H9 (cell line): ENCODE results near the gene OGFR. TPM values are rescaled to one million over a fixed set of nuclear protein-coding genes. Genes with fewer than 3 reads are reported as not detected.

ENCODE experiments used
- DNase-seq: peaks from one replicate; pipeline ENCODE4 v3.0.0-alpha.2; 2017
- H2AFZ ChIP-seq: one replicate; pipeline ENCODE4 v1.6.1; 2013; ENCODE audit warnings: mild to moderate bottlenecking, low read length, control low read depth, moderate library complexity
- H2AK5ac ChIP-seq: 2 replicates; pipeline ENCODE4 v1.6.1; 2013; ENCODE audit warnings: low read length, control low read depth, mixed read lengths; ENCODE audit not compliant: insufficient read length
- H2BK120ac ChIP-seq: one replicate; pipeline ENCODE4 v1.6.1; 2013; ENCODE audit warnings: low read depth, mild to moderate bottlenecking, low read length, control low read depth, inconsistent platforms; ENCODE audit not compliant: poor library complexity, severe bottlenecking
- H2BK12ac ChIP-seq: 2 replicates; pipeline ENCODE4 v1.6.1; 2013; ENCODE audit warnings: low read length, control low read depth, mixed read lengths, low read depth; ENCODE audit not compliant: insufficient read length
- H2BK15ac ChIP-seq: 2 replicates; pipeline ENCODE4 v1.6.1; 2013; ENCODE audit warnings: low read depth, low read length, control low read depth
- H2BK20ac ChIP-seq: one replicate; pipeline ENCODE4 v1.6.1; 2013; ENCODE audit warnings: low read depth, mild to moderate bottlenecking, low read length, control low read depth, inconsistent platforms; ENCODE audit not compliant: poor library complexity, severe bottlenecking
- H2BK5ac ChIP-seq: 2 replicates; pipeline ENCODE4 v1.6.1; 2013; ENCODE audit warnings: low read length, control low read depth, mixed read lengths; ENCODE audit not compliant: insufficient read length
- H3K14ac ChIP-seq: 2 replicates; pipeline ENCODE4 v1.6.1; 2013; ENCODE audit warnings: low read length, control low read depth; ENCODE audit not compliant: insufficient read depth
- H3K18ac ChIP-seq: 2 replicates; pipeline ENCODE4 v1.6.1; 2013; ENCODE audit warnings: low read depth, mild to moderate bottlenecking, mixed read lengths, low read length, control low read depth; ENCODE audit not compliant: insufficient read length
- H3K23ac ChIP-seq: 2 replicates; pipeline ENCODE4 v1.6.1; 2013; ENCODE audit warnings: low read length, control low read depth, mixed read lengths, low read depth; ENCODE audit not compliant: insufficient read length
- H3K23me2 ChIP-seq: 2 replicates; pipeline ENCODE4 v1.6.1; 2013; ENCODE audit warnings: low read depth, mild to moderate bottlenecking, mixed read lengths, low read length, control low read depth; ENCODE audit not compliant: insufficient read length, poor library complexity, severe bottlenecking
- H3K27ac ChIP-seq: 2 replicates; pipeline ENCODE4 v1.5.1; 2013; ENCODE audit warnings: low read length, control low read depth, mixed read lengths, low read depth; ENCODE audit not compliant: insufficient read length
- H3K27me3 ChIP-seq: 2 replicates; pipeline ENCODE4 v1.6.1; 2013; ENCODE audit warnings: low read length, control low read depth, inconsistent platforms; ENCODE audit not compliant: insufficient read depth
- H3K4ac ChIP-seq: 2 replicates; pipeline ENCODE4 v1.6.1; 2013; ENCODE audit warnings: low read depth, mild to moderate bottlenecking, control low read depth, inconsistent platforms, low read length, moderate library complexity
- H3K4me1 ChIP-seq: 2 replicates; pipeline ENCODE4 v1.6.1; 2013; ENCODE audit warnings: low read length, control low read depth, inconsistent platforms; ENCODE audit not compliant: insufficient read depth
- H3K4me2 ChIP-seq: 2 replicates; pipeline ENCODE4 v1.6.1; 2013; ENCODE audit warnings: low read length, control low read depth, mixed read lengths; ENCODE audit not compliant: insufficient read length, insufficient read depth
- H3K56ac ChIP-seq: 2 replicates; pipeline ENCODE4 v1.6.1; 2013; ENCODE audit warnings: low read depth, mild to moderate bottlenecking, mixed read lengths, low read length, control low read depth; ENCODE audit not compliant: insufficient read length
- H3K79me1 ChIP-seq: 2 replicates; pipeline ENCODE4 v1.6.1; 2013; ENCODE audit warnings: low read depth, mild to moderate bottlenecking, moderate library complexity, low read length, control low read depth, inconsistent platforms; ENCODE audit not compliant: insufficient read depth, poor library complexity, severe bottlenecking
- H3K79me2 ChIP-seq: 2 replicates; pipeline ENCODE4 v1.6.1; 2013; ENCODE audit warnings: low read length, control low read depth, inconsistent platforms; ENCODE audit not compliant: insufficient read depth
- H3K9ac ChIP-seq: 2 replicates; pipeline ENCODE4 v1.6.1; 2013; ENCODE audit warnings: low read length, control low read depth, mixed read lengths; ENCODE audit not compliant: insufficient read length; ENCODE audit errors: extremely low read depth
- H3K9me3 ChIP-seq: one replicate; pipeline ENCODE4 v1.6.1; 2013; ENCODE audit warnings: low read depth, low read length, inconsistent platforms; ENCODE audit not compliant: control insufficient read depth
- H3T11ph ChIP-seq: one replicate; pipeline ENCODE4 v1.6.1; 2013; ENCODE audit warnings: mild to moderate bottlenecking, low read length, control low read depth, inconsistent platforms
- H4K20me1 ChIP-seq: one replicate; pipeline ENCODE4 v1.6.1; 2013; ENCODE audit not compliant: control insufficient read depth, insufficient read length, insufficient read depth
- H4K5ac ChIP-seq: 2 replicates; pipeline ENCODE4 v1.6.1; 2013; ENCODE audit warnings: low read depth, mild to moderate bottlenecking, mixed read lengths, low read length, control low read depth; ENCODE audit not compliant: insufficient read length
- H4K8ac ChIP-seq: replicated peaks from 2 replicates; pipeline ENCODE4 v1.6.1; 2013; ENCODE audit warnings: low read length, control low read depth, mixed read lengths, low read depth; ENCODE audit not compliant: insufficient read length
- H4K91ac ChIP-seq: 2 replicates; pipeline ENCODE4 v1.6.1; 2013; ENCODE audit warnings: low read depth, mild to moderate bottlenecking, moderate library complexity, mixed read lengths, low read length, control low read depth; ENCODE audit not compliant: insufficient read length
- H3K27ac Mint-ChIP-seq, 3 experiments: 2 replicates in 2 of 3; 3 replicates in 1 of 3; pipeline ENCODE4 v1.8.0; 2020 to 2021; ENCODE audit warnings: mixed read lengths in 3 of 3, mild to moderate bottlenecking in 1 of 3, moderate library complexity in 1 of 3
- H3K27me3 Mint-ChIP-seq: 2 replicates; pipeline ENCODE4 v1.8.0; 2021; ENCODE audit warnings: low read depth, mild to moderate bottlenecking, moderate library complexity, mixed read lengths
- H3K36me3 Mint-ChIP-seq, 3 experiments: 2 replicates in 2 of 3; 3 replicates in 1 of 3; pipeline ENCODE4 v1.8.0; 2020 to 2021; ENCODE audit warnings: low read depth in 3 of 3, mixed read lengths in 3 of 3; ENCODE audit not compliant: insufficient read depth in 1 of 3
- H3K4me1 Mint-ChIP-seq, 2 experiments: 2 replicates each; pipeline ENCODE4 v1.8.0; 2020; ENCODE audit warnings: mixed read lengths in 2 of 2
- H3K4me3 Mint-ChIP-seq, 2 experiments: 2 replicates in 1 of 2; 3 replicates in 1 of 2; pipeline ENCODE4 v1.8.0; 2020 to 2021; ENCODE audit warnings: mild to moderate bottlenecking in 2 of 2, mixed read lengths in 2 of 2, moderate library complexity in 1 of 2
- H3K9me3 Mint-ChIP-seq, 2 experiments: 2 replicates in 1 of 2; 3 replicates in 1 of 2; pipeline ENCODE4 v1.8.0; 2020; ENCODE audit warnings: mild to moderate bottlenecking in 2 of 2, mixed read lengths in 2 of 2, moderate library complexity in 1 of 2
- CTCF ChIP-seq: fragments of 200-600 bp; sonication (generic); conservative IDR thresholded peaks from 3 replicates; pipeline ENCODE4 v1.8.0; 2021; ENCODE audit warnings: antibody characterized with exemption, mild to moderate bottlenecking
- WGBS: extraction: QIAGEN DNeasy Blood & Tissue Kit; methylation state at CpG from one replicate; pipeline ENCODE4 v1.1.7; 2013; ENCODE audit warnings: missing lambda C conversion rate, low lambda C conversion rate, mixed read lengths; ENCODE audit not compliant: insufficient read length; ENCODE audit errors: extremely low coverage; 5-methylcytosine and 5-hydroxymethylcytosine counted together
- total RNA-seq: library from RNA; stranded (reverse); gene quantifications from 2 replicates; pipeline ENCODE4 v1.2.1, GENCODE V29; 2021

Gene OGFR
- total RNA-seq, 1 experiment from 2014 or later: 33.1 TPM

DNA sequence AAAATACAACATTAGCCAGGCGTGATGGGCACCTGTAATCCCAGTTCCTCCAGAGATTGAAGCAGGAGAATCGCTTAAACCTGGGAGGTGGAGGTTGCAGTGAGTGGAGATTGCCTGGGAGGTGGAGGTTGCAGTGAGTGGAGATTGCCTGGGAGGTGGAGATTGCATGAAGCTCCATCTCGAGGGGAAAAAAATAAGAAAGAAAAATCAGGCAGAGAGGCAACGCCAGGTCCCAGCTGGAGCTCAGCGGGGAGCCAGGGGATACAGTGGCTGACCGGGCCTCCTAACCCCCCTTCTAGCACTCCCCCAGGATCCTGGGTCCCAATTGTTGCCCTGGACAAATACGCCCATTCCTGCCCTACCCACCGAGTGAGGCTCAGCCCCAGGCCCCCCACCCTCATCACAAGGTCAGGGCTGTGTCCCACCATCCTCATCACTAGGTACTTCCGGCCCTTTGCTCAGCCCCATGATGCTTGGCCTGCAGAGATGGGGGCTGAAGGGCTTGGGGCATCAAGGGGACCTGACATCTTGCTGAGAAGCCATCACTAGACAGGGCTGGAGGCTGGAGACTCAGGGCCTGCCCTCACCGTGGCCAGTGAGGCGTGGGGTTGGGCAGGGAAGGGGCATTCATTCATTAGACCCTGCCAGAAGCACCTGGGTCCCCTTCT lies 1.9 kb downstream of the OGFR start:
- TF ChIP-seq CTCF: no peak
- no peaks in the 10 kb centered on the region; the same call in 1 of the 2 replicates for H3K4me1 ChIP-seq
- no peak overlapping the region for H2AK5ac ChIP-seq
- no peak overlapping the region for H4K5ac ChIP-seq
- H3K18ac ChIP-seq: no peak overlapping the region
- no peaks in the 10 kb centered on the region for H3K79me1 ChIP-seq
- no peak overlapping the region for H3K4me2 ChIP-seq
- no peak for DNase-seq
- H3K36me3 Mint-ChIP-seq: peaks cover 4 to 19% (median 19%) of the 10 kb centered on the region in 3 experiments; a peak in 5 of 7 replicates
- H3K23me2 ChIP-seq: no peaks in the 10 kb centered on the region
- H3K9ac ChIP-seq: no peak overlapping the region
- no peaks in the 10 kb centered on the region for H3K9me3 Mint-ChIP-seq
- no peak overlapping the region for H2BK20ac ChIP-seq
- H4K8ac ChIP-seq: no peak overlapping the region
- no peak overlapping the region for H3K4ac ChIP-seq
- peak overlapping the region; percentile 69 to 78; a peak in 4 of 5 replicates for H3K4me3 Mint-ChIP-seq
- H2BK12ac ChIP-seq: no peak overlapping the region
- H2BK5ac ChIP-seq: no peak overlapping the region
- peaks cover 10 to 16% of the 10 kb centered on the region in 2 experiments for H3K4me1 Mint-ChIP-seq
- no peak overlapping the region for H3K27ac ChIP-seq
- no peak overlapping the region for H2BK120ac ChIP-seq
- H2BK15ac ChIP-seq: no peak overlapping the region
- no peak overlapping the region for H3K56ac ChIP-seq
- H3K27me3 Mint-ChIP-seq: peaks cover 19% of the 10 kb centered on the region
- no peak overlapping the region; the same call in 1 of the 2 replicates for H3K14ac ChIP-seq
- H4K20me1 ChIP-seq: no peaks in the 10 kb centered on the region
- no peak overlapping the region for H3K23ac ChIP-seq
- no CpG with 5 or more reads among the region's 11 CpGs for WGBS
- no peaks in the 10 kb centered on the region for H3K79me2 ChIP-seq
- no peaks in the 10 kb centered on the region for H3K27me3 ChIP-seq
- H3T11ph ChIP-seq: no peak overlapping the region
- H2AFZ ChIP-seq: no peak overlapping the region
- H3K27ac Mint-ChIP-seq: no peak overlapping the region
- H4K91ac ChIP-seq: no peak overlapping the region
- H3K9me3 ChIP-seq: no peaks in the 10 kb centered on the region
